Activated CD4-positive, alpha-beta T cell treated with anti-CD3 and anti-CD28 coated beads for 4 hours (primary cell): Measurements from ENCODE around the gene TMEM232.
"Not testable (repeated sequence)": the region's sequence is repeated elsewhere in the genome, so short reads cannot be mapped to it uniquely, and the experiment has no call there.

Experiments
- DNase-seq, 2 donors: peaks; one replicate each; pipeline ENCODE4 v3.0.0-alpha.2; 2020

The TMEM232 gene

GRCh38 chr5:110618941-110619340, 107.5 kb downstream of the TMEM232 start:
- no peak for DNase-seq

GRCh38 chr5:110616009-110616408, 110.5 kb downstream of the TMEM232 start:
- no peak for DNase-seq

DNA sequence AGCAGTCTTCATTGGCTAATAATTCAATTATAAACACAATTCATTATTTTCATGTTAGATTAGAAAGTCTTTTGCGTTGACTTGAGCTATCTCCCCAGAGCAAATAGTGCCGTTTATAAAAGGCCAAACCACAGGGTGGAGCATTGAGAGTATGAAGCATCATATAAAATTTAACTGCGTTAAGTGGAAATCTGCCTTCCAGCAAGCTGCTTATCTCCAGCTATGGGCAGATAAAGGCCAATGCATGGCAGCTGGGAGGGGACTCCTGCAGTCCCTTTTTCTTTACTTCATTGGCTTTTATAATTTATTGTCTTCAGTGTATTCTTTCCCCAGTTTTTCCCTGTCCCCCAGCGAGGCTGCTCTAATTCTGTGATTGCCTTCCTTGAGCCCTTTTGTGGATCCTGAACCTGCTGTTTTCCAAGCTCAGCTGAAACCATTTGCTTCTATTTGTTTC, 113.7 kb downstream of the TMEM232 start:
- no peak for DNase-seq

- DNase-seq: no peak
Observed at GRCh38 chr5:110611817-110612216, 114.7 kb downstream of the TMEM232 start.

DNA sequence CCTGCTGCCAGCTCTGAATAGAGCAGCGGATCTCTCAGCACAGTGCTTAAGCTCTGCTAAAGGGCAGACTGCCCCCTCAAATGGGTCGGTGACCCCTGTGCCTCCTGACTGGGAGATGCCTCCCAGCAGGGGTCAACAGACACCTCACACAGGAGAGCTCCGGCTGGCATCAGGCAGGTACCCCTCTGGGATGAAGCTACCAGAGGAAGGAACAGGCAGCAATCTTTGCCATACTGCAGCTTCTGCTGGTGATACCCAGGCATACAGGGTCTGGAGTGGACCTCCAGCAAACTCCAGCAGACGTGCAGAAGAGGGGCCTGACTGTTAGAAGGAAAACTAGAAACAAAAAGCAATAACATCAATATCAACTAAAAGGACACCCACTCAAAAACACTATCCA, 131.6 kb downstream of the TMEM232 start:
- no peak for DNase-seq

GRCh38 chr5:110590187-110590586, 136.3 kb downstream of the TMEM232 start:
- no peak for DNase-seq

DNA sequence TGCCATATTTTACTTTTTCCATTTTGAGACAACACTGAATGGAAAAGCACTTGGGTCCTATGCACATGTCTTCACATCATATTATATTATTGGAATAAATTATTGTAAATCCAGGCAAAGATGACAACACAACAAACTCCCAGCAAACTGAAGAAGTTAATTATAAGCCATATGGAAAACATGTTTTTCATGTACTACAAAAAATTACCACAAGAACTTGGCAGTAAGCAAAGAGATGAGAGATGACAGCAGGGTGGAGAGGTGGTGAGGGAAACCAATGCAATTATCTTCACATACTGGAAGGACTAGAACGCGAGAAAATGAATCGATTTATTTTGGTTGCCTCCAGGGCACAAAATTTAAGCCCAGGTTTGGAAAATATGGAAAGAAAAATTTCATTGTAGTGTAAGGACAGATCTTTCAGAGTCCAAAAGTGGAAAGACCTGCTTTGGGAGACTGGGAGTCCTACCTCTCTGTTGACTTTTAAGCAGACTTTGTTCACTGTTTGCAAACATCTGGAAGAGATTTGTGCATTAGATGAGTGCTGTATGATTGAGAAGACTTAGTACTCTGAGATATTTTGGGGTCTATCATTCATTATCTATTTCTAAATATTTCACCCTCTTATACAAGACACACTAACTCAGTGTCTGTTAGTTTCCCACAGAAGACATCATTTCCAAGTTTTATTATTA, 138.0 kb downstream of the TMEM232 start:
- DNase-seq: no peak

- no peak for DNase-seq
Observed at GRCh38 chr5:110580625-110581024, 145.8 kb downstream of the TMEM232 start.

- DNase-seq: no peak
Observed at GRCh38 chr5:110572729-110573128, 153.7 kb downstream of the TMEM232 start.

GRCh38 chr5:110562191-110562590, 164.3 kb downstream of the TMEM232 start:
- DNase-seq: no peak

GRCh38 chr5:110561510-110561909, 165.0 kb downstream of the TMEM232 start:
- no peak for DNase-seq

GRCh38 chr5:110549301-110549700, 177.2 kb downstream of the TMEM232 start:
- no peak for DNase-seq

- DNase-seq: no peak
Observed at GRCh38 chr5:110548171-110548570, 178.3 kb downstream of the TMEM232 start.

DNA sequence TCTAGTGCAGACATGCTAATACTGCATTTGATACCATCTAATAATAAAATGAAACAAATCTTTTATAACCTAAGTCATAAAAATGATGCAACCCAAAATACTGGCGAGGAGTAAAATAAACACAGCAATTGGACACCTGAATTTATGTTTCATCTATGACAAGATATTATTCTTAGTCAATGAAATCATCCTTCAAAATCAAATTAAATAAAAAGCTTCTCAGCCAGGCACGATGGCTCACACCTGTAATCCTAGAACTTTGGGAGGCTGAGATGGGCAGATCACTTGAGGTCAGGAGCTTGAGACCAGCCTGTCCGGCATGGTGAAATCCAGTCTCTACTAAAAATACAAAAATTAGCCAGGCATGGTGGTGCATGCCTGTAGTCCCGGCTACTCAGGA, 179.0 kb downstream of the TMEM232 start:
- DNase-seq: no peak

GRCh38 chr5:110545716-110546115, 180.8 kb downstream of the TMEM232 start:
- no peak for DNase-seq

- no peak for DNase-seq
Observed at GRCh38 chr5:110544603-110545002, 181.9 kb downstream of the TMEM232 start.

GRCh38 chr5:110542949-110543348, 183.5 kb downstream of the TMEM232 start:
- DNase-seq: no peak

GRCh38 chr5:110536120-110537115, 190.1 kb downstream of the TMEM232 start:
- DNase-seq: no peak

DNA sequence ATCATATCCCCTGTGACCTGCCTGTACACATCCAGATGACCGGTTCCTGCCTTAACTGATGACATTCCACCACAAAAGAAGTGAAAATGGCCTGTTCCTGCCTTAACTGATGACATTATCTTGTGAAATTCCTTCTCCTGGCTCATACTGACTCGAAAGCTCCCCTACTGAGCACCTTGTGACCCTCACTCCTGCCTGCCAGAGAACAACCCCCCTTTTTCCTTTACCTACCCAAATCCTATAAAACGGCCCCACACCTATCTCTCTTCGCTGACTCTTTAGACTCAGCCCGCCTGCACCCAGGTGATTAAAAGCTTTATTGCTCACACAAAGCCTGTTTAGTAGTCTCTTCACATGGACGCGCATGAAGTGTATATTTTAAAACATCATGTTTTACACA, 191.3 kb downstream of the TMEM232 start:
- DNase-seq: not testable (repeated sequence)

GRCh38 chr5:110525762-110526161, 200.7 kb downstream of the TMEM232 start:
- DNase-seq: no peak

DNA sequence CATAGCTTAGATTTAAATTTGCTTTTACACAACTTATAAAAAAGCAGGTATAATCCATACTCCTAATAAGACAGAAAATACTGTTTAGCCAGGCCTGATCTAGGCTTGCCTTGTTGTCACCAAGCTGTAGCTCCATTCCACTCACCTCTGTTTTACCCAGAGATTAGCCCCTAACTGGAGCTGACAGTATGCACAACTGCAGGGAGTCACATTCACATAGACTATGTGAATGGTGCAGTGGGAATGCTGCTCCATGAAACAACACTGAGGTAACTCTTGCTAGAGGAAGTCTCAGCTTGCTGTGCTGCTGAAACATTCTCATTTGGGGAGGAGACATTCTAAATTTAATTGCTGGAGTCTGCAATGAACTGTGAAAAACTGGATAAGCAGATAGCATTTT, 209.1 kb downstream of the TMEM232 start:
- DNase-seq: no peak

GRCh38 chr5:110514030-110514429, 212.4 kb downstream of the TMEM232 start:
- DNase-seq: no peak

- no peak for DNase-seq
Observed at GRCh38 chr5:110512266-110512665, 214.2 kb downstream of the TMEM232 start.

DNA sequence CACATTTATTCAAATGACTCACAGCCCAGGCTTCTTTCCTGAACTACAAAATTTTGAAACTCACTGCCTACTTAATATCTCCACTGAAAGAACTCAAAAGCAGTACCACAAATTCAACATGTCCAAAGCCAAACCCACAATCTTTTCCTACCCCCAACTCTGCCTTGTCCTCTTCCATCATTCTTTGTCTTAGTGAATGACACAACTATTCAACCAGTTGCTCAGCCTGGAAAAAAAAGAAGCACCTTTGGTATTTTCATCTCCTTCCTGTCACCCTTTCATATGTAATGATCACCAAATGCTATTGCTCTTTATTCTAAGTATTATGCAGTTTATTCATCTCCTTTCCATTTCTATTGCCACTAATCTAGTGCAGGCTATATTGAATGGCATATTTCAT, 216.3 kb downstream of the TMEM232 start:
- no peak for DNase-seq
